AG10803 (cell line): Measurements from ENCODE around the gene NBPF3.

ENCODE experiments used
- DNase-seq: peaks from one replicate; pipeline ENCODE4 v3.0.0; 2010; ENCODE audit warnings: low read depth
- H3K4me3 ChIP-seq: 2 replicates; pipeline ENCODE4 v1.5.1; 2011; ENCODE audit warnings: mild to moderate bottlenecking, low read length, control low read depth
- TF ChIP-seq, protein P1 (sequence below): conservative IDR thresholded peaks from 2 replicates; pipeline ENCODE4 v1.5.1; 2011; ENCODE audit warnings: mild to moderate bottlenecking, low read length, control low read depth, inconsistent platforms

NBPF3 gene

DNA sequence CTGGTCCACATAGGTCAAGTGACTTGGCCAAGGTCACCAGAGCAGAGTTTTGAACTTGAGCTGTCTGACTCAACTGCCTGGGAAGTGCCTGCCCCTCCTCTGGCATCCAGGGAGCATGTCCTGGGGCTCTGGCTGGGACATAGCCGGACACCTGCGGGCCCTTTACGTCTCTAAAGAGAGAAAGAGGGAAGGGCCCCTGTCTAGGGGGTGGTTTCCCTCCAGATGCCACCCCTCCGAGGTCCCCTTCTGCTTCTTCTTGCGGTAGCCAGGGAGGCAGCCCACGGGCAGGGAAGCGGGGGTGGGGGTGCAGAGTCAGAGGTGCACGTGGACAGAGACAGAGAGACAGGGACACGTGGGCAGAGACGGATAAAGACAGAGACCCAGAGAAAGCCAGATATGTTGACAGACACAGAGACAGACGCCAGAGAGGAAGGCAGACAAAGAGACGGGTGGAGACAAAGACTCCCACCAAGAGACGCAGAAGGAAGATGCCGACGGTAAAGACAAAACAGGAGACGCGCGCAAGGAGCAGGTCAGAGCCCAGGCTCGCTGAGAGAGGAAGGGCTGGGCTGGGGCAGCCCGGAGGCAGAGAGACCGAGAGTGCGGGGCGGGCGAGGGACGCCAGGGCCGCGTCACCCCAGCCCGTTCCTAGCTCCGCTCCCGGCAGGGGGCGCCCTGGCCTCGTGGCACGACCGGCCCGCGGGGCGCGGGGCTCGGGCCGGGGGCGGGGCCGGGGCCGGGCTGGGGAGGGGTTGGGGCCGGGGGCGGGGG, 68.8 kb downstream of the NBPF3 start:
- DNase-seq = peak; percentile 18
- H3K4me3 ChIP-seq = 0 out of 2 replicates have a peak overlapping the region, but pooled peaks have one; percentile 17
- TF ChIP-seq, protein P1, sequence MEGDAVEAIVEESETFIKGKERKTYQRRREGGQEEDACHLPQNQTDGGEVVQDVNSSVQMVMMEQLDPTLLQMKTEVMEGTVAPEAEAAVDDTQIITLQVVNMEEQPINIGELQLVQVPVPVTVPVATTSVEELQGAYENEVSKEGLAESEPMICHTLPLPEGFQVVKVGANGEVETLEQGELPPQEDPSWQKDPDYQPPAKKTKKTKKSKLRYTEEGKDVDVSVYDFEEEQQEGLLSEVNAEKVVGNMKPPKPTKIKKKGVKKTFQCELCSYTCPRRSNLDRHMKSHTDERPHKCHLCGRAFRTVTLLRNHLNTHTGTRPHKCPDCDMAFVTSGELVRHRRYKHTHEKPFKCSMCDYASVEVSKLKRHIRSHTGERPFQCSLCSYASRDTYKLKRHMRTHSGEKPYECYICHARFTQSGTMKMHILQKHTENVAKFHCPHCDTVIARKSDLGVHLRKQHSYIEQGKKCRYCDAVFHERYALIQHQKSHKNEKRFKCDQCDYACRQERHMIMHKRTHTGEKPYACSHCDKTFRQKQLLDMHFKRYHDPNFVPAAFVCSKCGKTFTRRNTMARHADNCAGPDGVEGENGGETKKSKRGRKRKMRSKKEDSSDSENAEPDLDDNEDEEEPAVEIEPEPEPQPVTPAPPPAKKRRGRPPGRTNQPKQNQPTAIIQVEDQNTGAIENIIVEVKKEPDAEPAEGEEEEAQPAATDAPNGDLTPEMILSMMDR = peak; percentile 38

DNA sequence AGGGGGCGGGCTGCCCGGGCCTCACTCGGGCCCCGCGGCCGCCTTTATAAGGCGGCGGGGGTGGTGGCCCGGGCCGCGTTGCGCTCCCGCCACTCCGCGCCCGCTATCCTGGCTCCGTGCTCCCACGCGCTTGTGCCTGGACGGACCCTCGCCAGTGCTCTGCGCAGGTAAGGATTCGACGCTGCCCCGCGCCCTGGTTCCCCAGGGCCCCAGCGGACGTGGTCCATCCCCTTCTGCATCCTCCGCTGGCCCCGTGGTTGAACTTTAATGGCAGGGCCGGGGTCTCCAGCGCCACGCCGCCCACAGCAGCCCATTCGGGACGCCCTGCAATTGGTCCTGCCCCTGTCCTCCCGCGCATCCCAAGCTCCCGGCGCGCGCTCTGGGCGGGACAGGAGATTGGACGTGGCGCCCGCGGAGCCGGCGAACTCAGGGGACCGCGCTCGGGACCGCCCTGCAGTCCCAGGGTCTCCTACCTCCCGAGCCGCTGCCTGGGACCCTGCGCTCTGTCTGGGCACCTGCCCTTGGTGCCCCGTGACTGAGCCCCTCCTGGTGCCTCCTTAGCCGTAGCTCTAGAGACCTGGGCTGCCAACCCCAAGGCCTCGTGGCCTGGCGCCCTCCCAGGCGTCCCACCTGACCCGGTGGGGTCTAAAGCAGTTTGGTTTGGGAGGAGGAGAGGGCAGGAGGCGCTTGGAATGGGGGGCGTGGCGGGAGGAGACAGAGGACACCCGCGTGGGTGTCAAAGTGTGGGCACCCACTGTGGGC, 69.6 kb downstream of the NBPF3 start, which contains the start of gene ALPL:
TSS of gene ALPL (plus strand) at position 73 of the 762 bp plus-strand sequence. CDS start 44,659 bp downstream, outside the sequence.
- TF ChIP-seq, protein P1 = no peak
- H3K4me3 ChIP-seq = 0 out of 2 replicates have a peak within 1 kb of the TSS, but pooled peaks have one; percentile 17

DNA sequence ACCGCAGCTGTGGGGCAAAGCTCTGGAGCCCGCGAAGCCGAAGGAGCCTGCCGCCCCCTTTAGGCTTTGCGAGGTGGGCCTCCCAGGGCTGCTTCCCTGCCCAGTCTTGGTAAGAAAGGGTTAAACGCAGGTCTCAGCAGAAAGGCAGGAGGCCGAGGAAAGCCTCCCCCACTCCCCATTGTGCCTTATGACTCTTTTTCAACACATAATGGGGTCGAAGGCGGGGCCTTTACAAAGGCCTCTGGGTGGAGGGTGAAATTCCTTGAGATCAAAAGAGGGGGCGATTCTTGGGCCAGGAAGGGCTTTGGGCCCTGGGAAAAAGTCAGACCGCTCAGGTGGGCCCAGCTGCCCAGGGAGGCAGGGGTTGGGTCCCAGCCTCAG, 70.2 kb downstream of the NBPF3 start:
- DNase-seq = no peak
- TF ChIP-seq, protein P1 = no peak
- H3K4me3 ChIP-seq = no peak overlapping the region

More for the DNA sequence above, 69.6 kb downstream of the NBPF3 start, which contains the start of gene ALPL:
- DNase-seq = no peak

DNA sequence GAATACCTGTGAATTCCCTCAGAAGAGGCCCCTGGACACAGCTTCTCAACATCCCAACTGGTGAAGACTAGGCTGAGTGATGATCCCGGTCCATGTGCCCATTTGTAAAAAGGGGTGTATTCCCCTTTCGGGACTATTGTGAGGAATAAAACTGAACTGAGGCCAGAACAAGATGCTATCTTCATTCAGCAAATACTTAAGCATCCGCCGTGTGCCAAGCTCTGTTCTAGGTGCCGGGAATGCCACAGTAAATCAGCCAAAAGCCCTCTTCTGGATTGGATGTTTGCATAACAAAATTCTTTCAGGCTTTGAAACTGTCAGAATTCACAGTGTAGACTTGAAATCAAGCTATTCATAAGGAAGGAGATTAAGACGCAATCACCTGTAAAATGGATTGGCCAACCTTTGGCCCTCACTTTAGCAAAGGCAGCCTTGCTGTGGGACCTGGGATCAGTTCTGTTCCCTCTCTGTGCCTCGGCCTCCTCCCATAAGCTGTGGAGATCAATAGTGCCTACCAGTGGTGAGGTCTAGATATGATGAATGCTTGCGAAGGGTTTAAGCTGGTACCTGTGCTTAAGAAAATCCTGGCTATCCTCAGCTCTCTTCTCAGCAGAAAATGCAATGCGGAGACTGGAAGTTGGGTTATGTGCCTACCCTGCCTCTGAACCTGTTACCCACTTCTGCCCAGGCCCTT, 71.1 kb downstream of the NBPF3 start:
- H3K4me3 ChIP-seq = no peak overlapping the region
- DNase-seq = peak; percentile 7
- TF ChIP-seq, protein P1 = no peak

DNA sequence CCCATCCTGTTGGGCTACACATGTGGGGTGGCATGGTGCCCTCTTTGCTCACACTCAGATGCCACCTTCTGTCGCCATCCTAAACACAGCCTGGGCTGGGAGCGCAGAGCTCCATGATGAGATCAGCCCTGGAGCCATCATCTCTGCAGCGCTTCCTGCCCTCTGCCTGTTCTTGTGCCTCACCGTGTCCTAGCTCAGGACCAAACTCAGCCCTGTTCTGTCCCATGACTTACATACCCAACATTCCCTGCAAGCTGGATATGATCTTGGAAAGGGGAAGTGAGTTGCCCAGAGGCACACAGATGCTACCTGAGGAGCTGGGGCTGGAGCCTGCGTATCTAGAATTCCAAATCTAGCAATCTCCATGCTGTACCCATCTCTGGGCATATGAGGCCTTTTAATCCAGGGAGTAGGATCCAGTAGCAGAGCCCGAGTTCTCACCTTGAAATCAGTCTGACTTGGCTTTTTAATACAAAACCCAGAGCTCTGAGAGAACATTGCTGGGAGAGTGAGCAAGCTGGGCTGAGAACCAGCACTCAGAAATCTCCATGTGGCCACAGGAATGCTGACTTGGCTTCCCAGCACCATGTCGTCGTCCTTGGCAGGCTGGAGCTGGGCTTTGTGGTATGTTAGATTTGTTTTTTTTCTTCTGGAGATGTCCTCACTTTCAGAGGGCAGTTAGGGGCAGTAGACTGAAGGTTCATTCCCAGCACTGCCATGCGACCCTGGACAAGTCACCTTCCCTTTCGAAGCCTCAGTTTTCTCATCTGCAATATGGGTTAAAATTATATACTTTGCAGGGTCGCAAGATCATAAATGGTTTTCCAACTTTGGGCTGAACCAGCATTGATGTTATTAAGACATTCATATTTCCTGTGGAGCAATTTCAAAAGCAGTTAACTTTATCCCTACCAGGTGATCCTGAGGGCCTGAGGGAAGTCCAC, 71.9 kb downstream of the NBPF3 start:
- DNase-seq = peak; percentile 97
- peak overlapping the region; percentile 8; the same call in 1 of the 2 replicates for H3K4me3 ChIP-seq
- TF ChIP-seq, protein P1 = no peak

DNA sequence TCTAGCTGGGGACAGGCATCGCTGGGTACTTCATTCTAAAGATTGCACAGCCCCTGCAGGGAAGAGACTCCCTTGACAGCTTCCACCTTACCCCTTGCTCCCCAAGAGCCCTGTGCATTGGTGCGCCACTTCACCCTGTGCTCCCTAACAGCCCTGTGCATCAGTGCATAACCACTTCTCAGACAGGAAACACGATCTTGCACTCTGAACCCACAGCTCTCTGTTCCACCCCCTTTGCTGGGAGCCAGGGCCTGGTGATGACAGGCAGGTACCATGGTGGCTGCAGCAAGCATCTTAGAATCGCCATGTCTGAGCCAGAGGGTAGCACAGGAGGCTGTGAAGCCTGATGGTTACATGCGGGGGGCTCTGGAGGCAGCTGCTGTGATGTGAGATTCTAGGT, 74.3 kb downstream of the NBPF3 start:
- DNase-seq = no peak
- no peak overlapping the region for H3K4me3 ChIP-seq
- TF ChIP-seq, protein P1 = no peak
